ENCODE data around the gene TTC23L. TPM values are rescaled to one million over a fixed set of nuclear protein-coding genes. Genes with fewer than 3 reads are reported as not detected.

TTC23L gene
- total RNA-seq, 1 donor from 2014 or later = 1.6 TPM

- H3K27ac Mint-ChIP-seq (ENCODE audit: unreplicated experiment) = no peak overlapping the region
- H3K9me3 Mint-ChIP-seq = no peaks in the 10 kb centered on the region
- TF ChIP-seq, protein P1, sequence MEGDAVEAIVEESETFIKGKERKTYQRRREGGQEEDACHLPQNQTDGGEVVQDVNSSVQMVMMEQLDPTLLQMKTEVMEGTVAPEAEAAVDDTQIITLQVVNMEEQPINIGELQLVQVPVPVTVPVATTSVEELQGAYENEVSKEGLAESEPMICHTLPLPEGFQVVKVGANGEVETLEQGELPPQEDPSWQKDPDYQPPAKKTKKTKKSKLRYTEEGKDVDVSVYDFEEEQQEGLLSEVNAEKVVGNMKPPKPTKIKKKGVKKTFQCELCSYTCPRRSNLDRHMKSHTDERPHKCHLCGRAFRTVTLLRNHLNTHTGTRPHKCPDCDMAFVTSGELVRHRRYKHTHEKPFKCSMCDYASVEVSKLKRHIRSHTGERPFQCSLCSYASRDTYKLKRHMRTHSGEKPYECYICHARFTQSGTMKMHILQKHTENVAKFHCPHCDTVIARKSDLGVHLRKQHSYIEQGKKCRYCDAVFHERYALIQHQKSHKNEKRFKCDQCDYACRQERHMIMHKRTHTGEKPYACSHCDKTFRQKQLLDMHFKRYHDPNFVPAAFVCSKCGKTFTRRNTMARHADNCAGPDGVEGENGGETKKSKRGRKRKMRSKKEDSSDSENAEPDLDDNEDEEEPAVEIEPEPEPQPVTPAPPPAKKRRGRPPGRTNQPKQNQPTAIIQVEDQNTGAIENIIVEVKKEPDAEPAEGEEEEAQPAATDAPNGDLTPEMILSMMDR (conservative IDR thresholded peaks at IDR 0.05) = no peak
- no peaks in the 10 kb centered on the region for H3K27me3 Mint-ChIP-seq (ENCODE audit: low read depth)
- H3K36me3 Mint-ChIP-seq (ENCODE audit: low read depth) = peaks cover 7% of the 10 kb centered on the region
- peak overlapping the region; percentile 3 for H3K4me3 Mint-ChIP-seq
- no peak for DNase-seq (ENCODE audit: low read depth, low spot score)
- peaks cover 10% of the 10 kb centered on the region for H3K4me1 Mint-ChIP-seq
Measured at GRCh38 chr5:34843497-34843896, 4.5 kb downstream of the TTC23L start.

DNA sequence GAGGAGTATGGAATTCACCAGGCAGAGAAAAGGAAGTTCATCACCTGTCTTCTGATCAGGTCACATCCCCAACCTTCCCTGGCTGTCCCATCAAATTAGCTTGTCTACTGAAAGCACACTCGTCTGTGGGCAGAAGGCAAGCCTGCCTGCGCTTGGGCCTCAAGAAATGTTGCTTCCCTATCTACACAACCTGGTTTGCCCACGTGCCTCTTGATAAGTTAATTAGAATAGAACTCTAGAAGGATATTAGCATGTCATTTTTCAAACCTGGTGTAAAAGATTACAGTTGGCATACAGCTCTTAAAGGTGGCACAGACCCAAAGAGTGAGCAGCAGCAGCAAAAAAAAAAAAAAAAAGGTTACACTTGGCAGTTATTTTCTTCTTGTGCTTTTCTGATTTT, 5.1 kb downstream of the TTC23L start:
- Mint-ChIP-seq H3K36me3 (ENCODE audit: low read depth) (peaks cover 8% of the 10 kb centered on the region), H3K27ac (ENCODE audit: unreplicated experiment) (no peak overlapping the region), H3K4me1 (peaks cover 6% of the 10 kb centered on the region), H3K27me3 (ENCODE audit: low read depth) (no peaks in the 10 kb centered on the region), H3K4me3 (no peak overlapping the region), H3K9me3 (no peaks in the 10 kb centered on the region)
- DNase-seq (ENCODE audit: low read depth, low spot score) = no peak
- TF ChIP-seq, protein P1 (conservative IDR thresholded peaks at IDR 0.05) = no peak

DNA sequence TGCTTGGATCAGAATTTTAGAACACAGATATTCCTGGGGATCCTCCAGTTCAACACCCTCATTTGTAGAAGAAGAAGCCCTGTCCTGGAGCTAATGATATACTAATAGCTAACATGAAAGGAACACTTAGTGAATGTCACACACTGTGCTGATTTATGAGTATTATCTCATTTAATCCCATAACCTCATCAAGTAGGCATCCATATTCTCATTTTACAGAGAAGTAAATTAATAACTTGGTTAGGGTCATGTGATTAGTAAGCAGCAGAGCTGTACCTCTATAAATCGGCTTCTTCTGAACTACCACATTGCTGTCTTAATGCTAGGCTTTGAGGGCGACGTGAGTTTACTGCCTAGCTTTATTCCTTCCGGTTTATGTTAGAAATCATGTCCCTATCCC, 6.0 kb downstream of the TTC23L start:
- H3K27ac Mint-ChIP-seq (ENCODE audit: unreplicated experiment) = no peak overlapping the region
- H3K4me1 Mint-ChIP-seq = no peaks in the 10 kb centered on the region
- no peaks in the 10 kb centered on the region for H3K9me3 Mint-ChIP-seq
- H3K4me3 Mint-ChIP-seq = no peak overlapping the region
- no peaks in the 10 kb centered on the region for H3K27me3 Mint-ChIP-seq (ENCODE audit: low read depth)
- H3K36me3 Mint-ChIP-seq (ENCODE audit: low read depth) = peaks cover 8% of the 10 kb centered on the region
- TF ChIP-seq, protein P1 (conservative IDR thresholded peaks at IDR 0.05) = no peak
- DNase-seq (ENCODE audit: low read depth, low spot score) = no peak

- H3K4me3 Mint-ChIP-seq = no peak overlapping the region
- no peak for DNase-seq (ENCODE audit: low read depth, low spot score)
- H3K36me3 Mint-ChIP-seq (ENCODE audit: low read depth) = peaks cover 10% of the 10 kb centered on the region
- H3K4me1 Mint-ChIP-seq = peaks cover under 1% of the 10 kb centered on the region
- peaks cover 3% of the 10 kb centered on the region for H3K9me3 Mint-ChIP-seq
- TF ChIP-seq, protein P1 (conservative IDR thresholded peaks at IDR 0.05) = no peak
- H3K27ac Mint-ChIP-seq (ENCODE audit: unreplicated experiment) = no peak overlapping the region
- H3K27me3 Mint-ChIP-seq (ENCODE audit: low read depth) = no peaks in the 10 kb centered on the region
Measured at GRCh38 chr5:34847056-34847455, 8.1 kb downstream of the TTC23L start.

DNA sequence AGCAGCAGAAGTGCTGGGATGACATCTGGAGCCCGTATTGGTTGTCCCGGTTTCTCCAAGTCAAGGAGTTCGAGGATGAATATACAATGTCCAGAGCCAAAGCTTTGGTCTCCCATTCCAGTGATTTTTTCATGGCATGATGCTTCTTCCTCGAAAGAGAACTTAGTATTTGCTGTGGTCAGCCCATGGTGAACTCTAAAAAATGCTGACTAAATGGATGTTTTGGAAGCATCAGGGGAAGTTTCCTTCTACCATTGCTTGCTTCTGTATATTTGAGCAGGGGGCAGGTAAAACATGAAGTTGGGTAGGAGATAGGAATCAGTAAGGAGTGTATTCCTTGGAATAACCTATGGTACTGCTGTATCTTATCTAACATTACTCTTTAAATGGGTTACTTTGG, 8.6 kb downstream of the TTC23L start:
- H3K4me3 Mint-ChIP-seq = no peak overlapping the region
- H3K27ac Mint-ChIP-seq (ENCODE audit: unreplicated experiment) = no peak overlapping the region
- DNase-seq (ENCODE audit: low read depth, low spot score) = no peak
- H3K4me1 Mint-ChIP-seq = peaks cover 5% of the 10 kb centered on the region
- TF ChIP-seq, protein P1 (conservative IDR thresholded peaks at IDR 0.05) = no peak
- peaks cover 7% of the 10 kb centered on the region for H3K9me3 Mint-ChIP-seq
- H3K36me3 Mint-ChIP-seq (ENCODE audit: low read depth) = peaks cover 15% of the 10 kb centered on the region
- no peaks in the 10 kb centered on the region for H3K27me3 Mint-ChIP-seq (ENCODE audit: low read depth)

GRCh38 chr5:34848230-34848629, 9.3 kb downstream of the TTC23L start:
- Mint-ChIP-seq H3K4me1 (peaks cover 11% of the 10 kb centered on the region), H3K4me3 (no peak overlapping the region), H3K36me3 (ENCODE audit: low read depth) (peaks cover 19% of the 10 kb centered on the region), H3K9me3 (peaks cover 7% of the 10 kb centered on the region), H3K27me3 (ENCODE audit: low read depth) (no peaks in the 10 kb centered on the region), H3K27ac (ENCODE audit: unreplicated experiment) (no peak overlapping the region)
- TF ChIP-seq, protein P1 (conservative IDR thresholded peaks at IDR 0.05) = no peak
- no peak for DNase-seq (ENCODE audit: low read depth, low spot score)

All from neural crest cell (in vitro differentiated cells).